ENCODE measurements around the gene LTBP2. TPM values are rescaled to one million over a fixed set of nuclear protein-coding genes. Genes with fewer than 3 reads are reported as not detected.
A peak's percentile ranks its signal among the peaks of the same experiment; 100 is the strongest.

The LTBP2 gene
- total and polyA plus RNA-seq, 2 of the 8 experiments (the other 6 are each of a cell fraction or from before 2014, with no cell fraction given) = 0.48 to 0.89 TPM

GRCh38 chr14:74492776-74493342, 119.2 kb downstream of the LTBP2 start, which contains the start of gene NPC2 (continued):
- no peak for TF ChIP-seq EGR1 (IDR thresholded peaks at IDR 0.05; ENCODE audit: borderline replicate concordance, low read depth, low read length)
- no peak for TF ChIP-seq EZH2 (IDR thresholded peaks at IDR 0.05; ENCODE audit: low read depth, low read length, severe bottlenecking)
- no peak for TF ChIP-seq E2F6 (IDR thresholded peaks at IDR 0.05)
- no peak for TF ChIP-seq USF2 (IDR thresholded peaks at IDR 0.05; ENCODE audit: low read length)
- no peak for TF ChIP-seq CTBP2 (IDR thresholded peaks at IDR 0.05; ENCODE audit: borderline replicate concordance, insufficient read depth, insufficient read length, low read length)
- no peak for TF ChIP-seq FOSL1 (IDR thresholded peaks at IDR 0.05; ENCODE audit: insufficient read depth, low read depth, low read length)
- TF ChIP-seq EP300 (IDR thresholded peaks at IDR 0.05; ENCODE audit: borderline replicate concordance in 1 of 2, low read depth in 2 of 2, low read length in 2 of 2) = no peak
- TF ChIP-seq RNF2 (IDR thresholded peaks at IDR 0.05; ENCODE audit: borderline replicate concordance, low read depth, low read length, missing control alignments, poor library complexity, severe bottlenecking) = no peak
- TF ChIP-seq CEBPB (IDR thresholded peaks at IDR 0.05; ENCODE audit: low read depth, low read length) = no peak
- no peak for TF ChIP-seq ATF3 (IDR thresholded peaks at IDR 0.05; ENCODE audit: insufficient read depth, low read depth, low read length)
- no peak for TF ChIP-seq RAD21 (IDR thresholded peaks at IDR 0.05 in 1 of 2, conservative IDR thresholded peaks at IDR 0.05 in 1 of 2; ENCODE audit: low read depth in 2 of 2, low read length in 2 of 2)
- TF ChIP-seq HDAC2 (IDR thresholded peaks at IDR 0.05; ENCODE audit: borderline replicate concordance in 1 of 2, low read depth in 2 of 2, low read length in 2 of 2) = 0 out of 4 replicates have a peak, but pooled peaks of 1 of the 2 experiments have one; percentile 46

Measured in H1 (cell line).